HepG2 (cell line): ENCODE data around the gene ACOT13. TPM values are rescaled to one million over a fixed set of nuclear protein-coding genes. Genes with fewer than 3 reads are reported as not detected.

ENCODE experiments used
- ATRX ChIP-seq: sonication (generic); formaldehyde crosslinking; IDR thresholded peaks from 2 replicates; pipeline ENCODE4 v1.4.0; 2020; ENCODE audit warnings: missing genetic modification reagents, borderline replicate concordance
- BRD4 ChIP-seq: sonication (generic); formaldehyde crosslinking; IDR thresholded peaks from 2 replicates; pipeline ENCODE4 v1.4.0; 2020; ENCODE audit warnings: missing genetic modification reagents
- DNMT3B ChIP-seq: conservative IDR thresholded peaks from 2 replicates; pipeline ENCODE4 v1.6.1; 2016; ENCODE audit warnings: missing biosample characterization, control low read depth
- FOSL1 ChIP-seq: sonication (generic); formaldehyde crosslinking; IDR thresholded peaks from 2 replicates; pipeline ENCODE4 v1.9.0; 2021; ENCODE audit warnings: missing genetic modification reagents, borderline replicate concordance
- HBP1 ChIP-seq: IDR thresholded peaks from 2 replicates; pipeline ENCODE4 v1.6.1; 2016; ENCODE audit warnings: low read depth, control low read depth
- IKZF5 ChIP-seq: IDR thresholded peaks from 2 replicates; pipeline ENCODE4 v1.6.1; 2018; ENCODE audit warnings: missing genetic modification reagents, mild to moderate bottlenecking, missing compliant biosample characterization
- KLF16 ChIP-seq, 2 experiments: sonication (generic) in 1 of 2; formaldehyde crosslinking in 1 of 2; IDR thresholded peaks; 2 replicates each; pipeline versions ENCODE4 v1.6.1 to v1.8.0; 2016 to 2023; ENCODE audit warnings: missing genetic modification reagents in 2 of 2, missing compliant biosample characterization in 1 of 2
- NFRKB ChIP-seq: fragments of 450-650 bp; IDR thresholded peaks from 2 replicates; pipeline ENCODE4 v1.6.1; 2017
- TAF1 ChIP-seq: sonication (generic); formaldehyde crosslinking; IDR thresholded peaks from 2 replicates; pipeline ENCODE4 v1.4.0; 2020; ENCODE audit warnings: missing genetic modification reagents
- U2AF2 ChIP-seq: fragments of 200-400 bp; formaldehyde crosslinking; IDR thresholded peaks from 2 replicates; pipeline ENCODE4 v1.6.1; 2017; ENCODE audit warnings: low read depth, mild to moderate bottlenecking, low read length
- ZBTB3 ChIP-seq: sonication (generic); formaldehyde crosslinking; IDR thresholded peaks from 2 replicates; pipeline ENCODE4 v1.4.0; 2020; ENCODE audit warnings: low read depth, mild to moderate bottlenecking, moderate library complexity, missing genetic modification reagents, borderline replicate concordance
- ZNF512B ChIP-seq: sonication (generic); formaldehyde crosslinking; IDR thresholded peaks from 2 replicates; pipeline ENCODE4 v1.5.1; 2020; ENCODE audit warnings: missing genetic modification reagents, mild to moderate bottlenecking, borderline replicate concordance
- ZNF678 ChIP-seq: sonication (generic); formaldehyde crosslinking; IDR thresholded peaks from 2 replicates; pipeline ENCODE4 v1.4.0; 2020; ENCODE audit warnings: mild to moderate bottlenecking, missing genetic modification reagents
- ZXDC ChIP-seq: sonication (generic); formaldehyde crosslinking; IDR thresholded peaks from 2 replicates; pipeline ENCODE4 v1.5.0; 2020; ENCODE audit warnings: mild to moderate bottlenecking, missing genetic modification reagents
- polyA plus RNA-seq, 8 experiments: library from polyadenylated mRNA; depleted of rRNA in 3 of 8; stranded (reverse) in 7 of 8; unstranded in 1 of 8; fragments of >200 nt; fragmentation: Illumina TruSeq in 4 of 8; extraction: Trizol in 4 of 8; gene quantifications; 2 replicates each; pipeline versions ENCODE4 v1.2.1 to v1.2.3, GENCODE V29; 2011 to 2016; ENCODE audit warnings: low read depth in 4 of 8, missing spikeins in 1 of 8, mixed read lengths in 1 of 8; ENCODE audit not compliant: insufficient read depth in 1 of 8
- total RNA-seq, 5 experiments: library from RNA; depleted of rRNA; stranded (reverse); fragments of >200 nt; fragmentation: Illumina TruSeq; extraction: Trizol; gene quantifications; 2 replicates each; pipeline ENCODE4 v1.2.3, GENCODE V29; 2016; ENCODE audit warnings: low read depth in 1 of 5
- TF ChIP-seq, protein P1 (sequence below): sonication (generic); formaldehyde crosslinking; IDR thresholded peaks from 2 replicates; pipeline ENCODE4 v1.4.0; 2020; ENCODE audit warnings: low read depth, mild to moderate bottlenecking, missing genetic modification reagents
- TF ChIP-seq, protein P2 (sequence below): sonication (generic); formaldehyde crosslinking; IDR thresholded peaks from 2 replicates; pipeline ENCODE4 v1.8.1; 2023; ENCODE audit warnings: mild to moderate bottlenecking, missing genetic modification reagents
- TF ChIP-seq, protein P3 (sequence below), 2 experiments: fragments of 450-650 bp in 1 of 2; sonication (generic) in 1 of 2; formaldehyde crosslinking; IDR thresholded peaks; 2 replicates each; pipeline versions ENCODE4 v1.5.0 to v1.8.0; 2020 to 2022; ENCODE audit warnings: mild to moderate bottlenecking in 1 of 2, missing genetic modification reagents in 1 of 2

The ACOT13 gene
- total and polyA plus RNA-seq, 2 of the 13 experiments (the other 11 are each of a cell fraction or from before 2014, with no cell fraction given), result 31.5 to 45.1 TPM

- TF ChIP-seq HBP1 (CRISPR knock-in tag) (peak; percentile 76), FOSL1 (CRISPR knock-in tag) (peak; percentile 49; the same call in 1 of the 2 replicates), U2AF2 (peak; percentile 81; the same call in 1 of the 2 replicates), IKZF5 (CRISPR knock-in tag) (peak; percentile 98), ATRX (CRISPR knock-in tag) (no peak), ZXDC (CRISPR knock-in tag) (peak; percentile 48; the same call in 1 of the 2 replicates), DNMT3B (CRISPR knock-in tag) (peak; percentile 94; the same call in 1 of the 2 replicates), TAF1 (peak; percentile 95), KLF16 (CRISPR knock-in tag; IDR thresholded peaks at IDR 0.05) (peak in 1 of 2 experiments; percentile 95; a peak in 2 of 4 replicates), ZNF678 (CRISPR knock-in tag) (no peak), ZBTB3 (CRISPR knock-in tag) (no peak), BRD4 (no peak), ZNF512B (no peak; the same call in 1 of the 2 replicates), NFRKB (no peak)
- TF ChIP-seq, protein P1, sequence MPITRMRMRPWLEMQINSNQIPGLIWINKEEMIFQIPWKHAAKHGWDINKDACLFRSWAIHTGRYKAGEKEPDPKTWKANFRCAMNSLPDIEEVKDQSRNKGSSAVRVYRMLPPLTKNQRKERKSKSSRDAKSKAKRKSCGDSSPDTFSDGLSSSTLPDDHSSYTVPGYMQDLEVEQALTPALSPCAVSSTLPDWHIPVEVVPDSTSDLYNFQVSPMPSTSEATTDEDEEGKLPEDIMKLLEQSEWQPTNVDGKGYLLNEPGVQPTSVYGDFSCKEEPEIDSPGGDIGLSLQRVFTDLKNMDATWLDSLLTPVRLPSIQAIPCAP (CRISPR knock-in tag), result no peak
- TF ChIP-seq, protein P2, sequence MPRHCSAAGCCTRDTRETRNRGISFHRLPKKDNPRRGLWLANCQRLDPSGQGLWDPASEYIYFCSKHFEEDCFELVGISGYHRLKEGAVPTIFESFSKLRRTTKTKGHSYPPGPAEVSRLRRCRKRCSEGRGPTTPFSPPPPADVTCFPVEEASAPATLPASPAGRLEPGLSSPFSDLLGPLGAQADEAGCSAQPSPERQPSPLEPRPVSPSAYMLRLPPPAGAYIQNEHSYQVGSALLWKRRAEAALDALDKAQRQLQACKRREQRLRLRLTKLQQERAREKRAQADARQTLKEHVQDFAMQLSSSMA, result peak; percentile 94
- TF ChIP-seq, protein P3, sequence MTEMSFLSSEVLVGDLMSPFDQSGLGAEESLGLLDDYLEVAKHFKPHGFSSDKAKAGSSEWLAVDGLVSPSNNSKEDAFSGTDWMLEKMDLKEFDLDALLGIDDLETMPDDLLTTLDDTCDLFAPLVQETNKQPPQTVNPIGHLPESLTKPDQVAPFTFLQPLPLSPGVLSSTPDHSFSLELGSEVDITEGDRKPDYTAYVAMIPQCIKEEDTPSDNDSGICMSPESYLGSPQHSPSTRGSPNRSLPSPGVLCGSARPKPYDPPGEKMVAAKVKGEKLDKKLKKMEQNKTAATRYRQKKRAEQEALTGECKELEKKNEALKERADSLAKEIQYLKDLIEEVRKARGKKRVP (CRISPR knock-in tag; IDR thresholded peaks at IDR 0.05), result peak in 1 of 2 experiments; percentile 69; a peak in 2 of 4 replicates
Observed at GRCh38 chr6:24666641-24667377, at the start of gene ACOT13, which contains the start of gene TDP2 (continued).
